Neural cell (in vitro differentiated cells): Measurements from ENCODE around the gene SHF.

Experiments used
- EP300 ChIP-seq: fragments of 450-650 bp; conservative IDR thresholded peaks from 2 replicates; pipeline ENCODE4 v1.6.1; 2014; ENCODE audit warnings: antibody characterized with exemption, mild to moderate bottlenecking, moderate library complexity; ENCODE audit not compliant: poor library complexity, severe bottlenecking
- EZH2 ChIP-seq: fragments of 200-600, 300-800 bp; shearing (Covaris generic), sonication (generic); IDR thresholded peaks from 2 replicates; pipeline ENCODE4 v1.6.1; 2014; ENCODE audit warnings: antibody characterized with exemption, low read length, borderline replicate concordance, mild to moderate bottlenecking; ENCODE audit not compliant: insufficient read depth, poor library complexity, severe bottlenecking
- MXI1 ChIP-seq: fragments of 450-650 bp; conservative IDR thresholded peaks from 2 replicates; pipeline ENCODE4 v1.6.1; 2014; ENCODE audit warnings: antibody characterized with exemption, mild to moderate bottlenecking; ENCODE audit not compliant: poor library complexity, severe bottlenecking
- POLR2AphosphoS5 ChIP-seq: IDR thresholded peaks from 2 replicates; pipeline ENCODE4 v1.6.1; 2012
- RAD21 ChIP-seq: fragments of 450-650 bp; conservative IDR thresholded peaks from 2 replicates; pipeline ENCODE4 v1.6.1; 2014; ENCODE audit warnings: antibody characterized with exemption, mild to moderate bottlenecking, moderate library complexity
- SMC3 ChIP-seq: fragments of 450-650 bp; conservative IDR thresholded peaks from 2 replicates; pipeline ENCODE4 v1.6.1; 2014; ENCODE audit warnings: antibody characterized with exemption, mild to moderate bottlenecking, moderate library complexity; ENCODE audit not compliant: poor library complexity
- TAF1 ChIP-seq: IDR thresholded peaks from 2 replicates; pipeline ENCODE4 v1.6.1; 2012; ENCODE audit warnings: low read depth
- TF ChIP-seq, protein P1 (sequence below): IDR thresholded peaks from 2 replicates; pipeline ENCODE4 v1.6.1; 2012; ENCODE audit warnings: borderline replicate concordance
- TF ChIP-seq, protein P2 (sequence below): fragments of 450-650 bp; IDR thresholded peaks from 2 replicates; pipeline ENCODE4 v1.5.1; 2014; ENCODE audit warnings: antibody characterized with exemption, mild to moderate bottlenecking, moderate library complexity; ENCODE audit not compliant: poor library complexity, severe bottlenecking

DNA sequence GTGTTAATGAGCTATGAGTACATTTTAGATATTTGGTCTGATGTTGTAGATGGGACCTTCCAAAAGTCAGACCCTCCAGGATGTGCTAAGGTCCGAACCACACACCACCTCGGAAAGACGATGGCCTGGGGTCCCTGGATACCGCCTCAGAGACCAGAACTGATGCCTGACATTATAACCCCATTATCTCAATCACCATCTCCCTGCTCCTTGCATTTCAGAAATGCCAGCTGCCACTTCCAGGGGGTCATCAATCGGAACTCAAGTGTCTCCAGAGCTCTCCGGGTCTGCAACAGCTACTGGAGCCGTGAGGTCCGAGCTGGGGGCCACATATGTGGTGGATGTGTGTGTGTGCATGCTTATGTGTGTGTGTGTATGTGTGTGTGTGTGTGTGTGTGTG lies 50.1 kb downstream of the SHF start:
- TF ChIP-seq EP300 (no peak), MXI1 (no peak), POLR2AphosphoS5 (no peak), EZH2 (no peak), RAD21 (no peak), SMC3 (no peak), TAF1 (no peak)
- TF ChIP-seq, protein P1, sequence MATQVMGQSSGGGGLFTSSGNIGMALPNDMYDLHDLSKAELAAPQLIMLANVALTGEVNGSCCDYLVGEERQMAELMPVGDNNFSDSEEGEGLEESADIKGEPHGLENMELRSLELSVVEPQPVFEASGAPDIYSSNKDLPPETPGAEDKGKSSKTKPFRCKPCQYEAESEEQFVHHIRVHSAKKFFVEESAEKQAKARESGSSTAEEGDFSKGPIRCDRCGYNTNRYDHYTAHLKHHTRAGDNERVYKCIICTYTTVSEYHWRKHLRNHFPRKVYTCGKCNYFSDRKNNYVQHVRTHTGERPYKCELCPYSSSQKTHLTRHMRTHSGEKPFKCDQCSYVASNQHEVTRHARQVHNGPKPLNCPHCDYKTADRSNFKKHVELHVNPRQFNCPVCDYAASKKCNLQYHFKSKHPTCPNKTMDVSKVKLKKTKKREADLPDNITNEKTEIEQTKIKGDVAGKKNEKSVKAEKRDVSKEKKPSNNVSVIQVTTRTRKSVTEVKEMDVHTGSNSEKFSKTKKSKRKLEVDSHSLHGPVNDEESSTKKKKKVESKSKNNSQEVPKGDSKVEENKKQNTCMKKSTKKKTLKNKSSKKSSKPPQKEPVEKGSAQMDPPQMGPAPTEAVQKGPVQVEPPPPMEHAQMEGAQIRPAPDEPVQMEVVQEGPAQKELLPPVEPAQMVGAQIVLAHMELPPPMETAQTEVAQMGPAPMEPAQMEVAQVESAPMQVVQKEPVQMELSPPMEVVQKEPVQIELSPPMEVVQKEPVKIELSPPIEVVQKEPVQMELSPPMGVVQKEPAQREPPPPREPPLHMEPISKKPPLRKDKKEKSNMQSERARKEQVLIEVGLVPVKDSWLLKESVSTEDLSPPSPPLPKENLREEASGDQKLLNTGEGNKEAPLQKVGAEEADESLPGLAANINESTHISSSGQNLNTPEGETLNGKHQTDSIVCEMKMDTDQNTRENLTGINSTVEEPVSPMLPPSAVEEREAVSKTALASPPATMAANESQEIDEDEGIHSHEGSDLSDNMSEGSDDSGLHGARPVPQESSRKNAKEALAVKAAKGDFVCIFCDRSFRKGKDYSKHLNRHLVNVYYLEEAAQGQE, result no peak
- TF ChIP-seq, protein P2, sequence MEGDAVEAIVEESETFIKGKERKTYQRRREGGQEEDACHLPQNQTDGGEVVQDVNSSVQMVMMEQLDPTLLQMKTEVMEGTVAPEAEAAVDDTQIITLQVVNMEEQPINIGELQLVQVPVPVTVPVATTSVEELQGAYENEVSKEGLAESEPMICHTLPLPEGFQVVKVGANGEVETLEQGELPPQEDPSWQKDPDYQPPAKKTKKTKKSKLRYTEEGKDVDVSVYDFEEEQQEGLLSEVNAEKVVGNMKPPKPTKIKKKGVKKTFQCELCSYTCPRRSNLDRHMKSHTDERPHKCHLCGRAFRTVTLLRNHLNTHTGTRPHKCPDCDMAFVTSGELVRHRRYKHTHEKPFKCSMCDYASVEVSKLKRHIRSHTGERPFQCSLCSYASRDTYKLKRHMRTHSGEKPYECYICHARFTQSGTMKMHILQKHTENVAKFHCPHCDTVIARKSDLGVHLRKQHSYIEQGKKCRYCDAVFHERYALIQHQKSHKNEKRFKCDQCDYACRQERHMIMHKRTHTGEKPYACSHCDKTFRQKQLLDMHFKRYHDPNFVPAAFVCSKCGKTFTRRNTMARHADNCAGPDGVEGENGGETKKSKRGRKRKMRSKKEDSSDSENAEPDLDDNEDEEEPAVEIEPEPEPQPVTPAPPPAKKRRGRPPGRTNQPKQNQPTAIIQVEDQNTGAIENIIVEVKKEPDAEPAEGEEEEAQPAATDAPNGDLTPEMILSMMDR, result no peak
